Calu3 (cell line): Measurements from ENCODE around the gene KRI1. TPM values are rescaled to one million over a fixed set of nuclear protein-coding genes. Genes with fewer than 3 reads are reported as not detected.
A peak's percentile ranks its signal among the peaks of the same experiment; 100 is the strongest.

Source experiments
- BruUV-seq: library from RNA; stranded (reverse); fragments of 400-500 nt; replicated peaks from 2 replicates; lab custom pipeline; 2021; lab: Mats Ljungman, UMichigan
- CTCF ChIA-PET: fragments of 300-600 bp; sonication (Branson Sonifier 250); formaldehyde crosslinking; loops from one replicate; lab custom pipeline; 2022; ENCODE audit warnings: antibody characterized with exemption; lab: Charles Lee
- DNase-seq: peaks from one replicate; pipeline ENCODE4 v3.0.0; 2022
- H3K27ac Mint-ChIP-seq: one replicate; pipeline ENCODE4 v1.8.0; 2022; ENCODE audit warnings: mixed read lengths; ENCODE audit not compliant: unreplicated experiment
- H3K27me3 Mint-ChIP-seq: one replicate; pipeline ENCODE4 v1.8.0; 2022; ENCODE audit warnings: mixed read lengths; ENCODE audit not compliant: unreplicated experiment
- H3K36me3 Mint-ChIP-seq: one replicate; pipeline ENCODE4 v1.8.0; 2022; ENCODE audit warnings: mild to moderate bottlenecking, moderate library complexity, mixed read lengths; ENCODE audit not compliant: insufficient read depth, unreplicated experiment
- H3K4me1 Mint-ChIP-seq: one replicate; pipeline ENCODE4 v1.8.0; 2022; ENCODE audit warnings: mild to moderate bottlenecking, low read depth, mixed read lengths; ENCODE audit not compliant: unreplicated experiment
- H3K4me3 Mint-ChIP-seq: one replicate; pipeline ENCODE4 v1.8.0; 2022; ENCODE audit warnings: mild to moderate bottlenecking, low read depth, moderate library complexity, mixed read lengths; ENCODE audit not compliant: unreplicated experiment
- H3K9me3 Mint-ChIP-seq: one replicate; pipeline ENCODE4 v1.8.0; 2022; ENCODE audit warnings: low read depth, mixed read lengths; ENCODE audit not compliant: unreplicated experiment
- CTCF ChIP-seq: fragments of 200-600 bp; IDR thresholded peaks from one replicate; pipeline ENCODE4 v1.8.0; 2022; ENCODE audit warnings: antibody characterized with exemption; ENCODE audit not compliant: unreplicated experiment
- intact Hi-C: fragments of 100-400 bp; cut with micrococcal nuclease; formaldehyde crosslinking; loops from one replicate; pipeline ENCODE4 v1.10.0; 2022; ENCODE audit not compliant: unreplicated experiment
- total RNA-seq: library from RNA; stranded (reverse); gene quantifications from 2 replicates; pipeline ENCODE4 v1.2.3, GENCODE V29; 2022

The KRI1 gene
- total RNA-seq, 1 experiment from 2014 or later, result 29.6 TPM

GRCh38 chr19:10550336-10550735 is 15.5 kb downstream of the KRI1 start:
- TF ChIP-seq CTCF, result no peak
- intact Hi-C loops, result no loop called here
- Mint-ChIP-seq H3K9me3 (no peaks in the 10 kb centered on the region), H3K27me3 (no peaks in the 10 kb centered on the region), H3K4me1 (no peaks in the 10 kb centered on the region), H3K36me3 (peaks cover 25% of the 10 kb centered on the region), H3K4me3 (no peak overlapping the region), H3K27ac (no peak overlapping the region)
- DNase-seq, result no peak
- CTCF ChIA-PET, result no interaction called here
- no TSS peak for BruUV-seq

GRCh38 chr19:10549733-10550132 is 16.1 kb downstream of the KRI1 start:
- Mint-ChIP-seq H3K27me3 (no peaks in the 10 kb centered on the region), H3K36me3 (peaks cover 29% of the 10 kb centered on the region), H3K9me3 (no peaks in the 10 kb centered on the region), H3K27ac (no peak overlapping the region), H3K4me3 (no peak overlapping the region), H3K4me1 (no peaks in the 10 kb centered on the region)
- no TSS peak for BruUV-seq
- no peak for DNase-seq
- TF ChIP-seq CTCF, result no peak
- CTCF ChIA-PET, result no interaction called here
- intact Hi-C loops, result no loop called here

GRCh38 chr19:10548746-10549276 is 17.0 kb downstream of the KRI1 start:
- Mint-ChIP-seq H3K36me3 (peaks cover 36% of the 10 kb centered on the region), H3K4me3 (no peak overlapping the region), H3K9me3 (no peaks in the 10 kb centered on the region), H3K27ac (no peak overlapping the region), H3K27me3 (no peaks in the 10 kb centered on the region), H3K4me1 (no peaks in the 10 kb centered on the region)
- no peak for DNase-seq
- intact Hi-C loops, result no loop called here
- no peak for TF ChIP-seq CTCF
- no TSS peak for BruUV-seq
- CTCF ChIA-PET, result no interaction called here

GRCh38 chr19:10546817-10547216 is 19.0 kb downstream of the KRI1 start:
- no peak overlapping the region for H3K4me3 Mint-ChIP-seq
- no peaks in the 10 kb centered on the region for H3K27me3 Mint-ChIP-seq
- BruUV-seq, result TSS peak; percentile 17
- peaks cover 25% of the 10 kb centered on the region for H3K36me3 Mint-ChIP-seq
- no peak overlapping the region for H3K27ac Mint-ChIP-seq
- TF ChIP-seq CTCF, result no peak
- DNase-seq, result no peak
- CTCF ChIA-PET, result no interaction called here
- no peaks in the 10 kb centered on the region for H3K4me1 Mint-ChIP-seq
- no peaks in the 10 kb centered on the region for H3K9me3 Mint-ChIP-seq
- intact Hi-C loops, result no loop called here
